ENCODE data around the gene TMEM51.

DNA sequence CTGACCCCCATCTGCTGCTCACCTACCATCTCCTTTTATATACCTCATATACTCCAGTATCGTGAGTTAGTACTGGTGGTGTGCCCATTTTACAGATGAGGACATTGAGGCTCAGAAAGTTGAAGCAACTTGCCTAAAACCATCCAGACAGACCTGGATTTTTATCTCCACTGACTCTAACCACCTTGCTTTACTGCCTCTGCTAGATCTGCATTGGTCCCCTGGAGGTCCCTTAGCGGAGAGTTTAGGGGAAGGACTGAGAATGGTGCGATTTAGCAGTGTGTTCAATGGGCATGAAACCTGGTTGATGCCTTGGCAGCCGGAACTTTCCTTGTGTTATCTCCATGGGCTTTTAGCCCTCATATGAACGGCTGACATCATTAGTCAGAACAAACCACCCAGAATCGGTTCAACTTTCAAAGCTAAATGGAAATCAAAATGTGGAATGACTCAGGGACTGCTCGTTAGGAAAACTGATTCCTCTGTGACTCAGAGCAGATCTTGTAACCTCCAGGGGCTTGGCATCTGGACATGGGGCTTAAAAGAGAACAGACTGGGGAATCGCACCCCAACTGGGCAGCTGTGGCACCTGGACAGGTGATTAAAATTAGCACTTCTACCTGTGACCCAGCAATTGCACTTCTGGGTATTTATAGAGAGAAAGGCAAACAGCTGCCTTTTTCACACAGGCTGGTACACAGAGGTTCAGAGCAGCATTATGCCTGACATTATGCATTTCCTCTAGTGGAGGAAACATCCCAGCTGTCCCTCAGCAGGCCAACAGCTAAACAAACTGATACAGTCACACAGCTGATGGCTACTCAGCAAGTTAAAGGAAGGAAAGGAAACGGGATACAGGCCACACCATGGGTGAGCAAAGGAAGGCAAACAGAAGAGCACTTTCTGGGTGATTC lies 25.3 kb downstream of the TMEM51 start:
- TF ChIP-seq, protein P1, sequence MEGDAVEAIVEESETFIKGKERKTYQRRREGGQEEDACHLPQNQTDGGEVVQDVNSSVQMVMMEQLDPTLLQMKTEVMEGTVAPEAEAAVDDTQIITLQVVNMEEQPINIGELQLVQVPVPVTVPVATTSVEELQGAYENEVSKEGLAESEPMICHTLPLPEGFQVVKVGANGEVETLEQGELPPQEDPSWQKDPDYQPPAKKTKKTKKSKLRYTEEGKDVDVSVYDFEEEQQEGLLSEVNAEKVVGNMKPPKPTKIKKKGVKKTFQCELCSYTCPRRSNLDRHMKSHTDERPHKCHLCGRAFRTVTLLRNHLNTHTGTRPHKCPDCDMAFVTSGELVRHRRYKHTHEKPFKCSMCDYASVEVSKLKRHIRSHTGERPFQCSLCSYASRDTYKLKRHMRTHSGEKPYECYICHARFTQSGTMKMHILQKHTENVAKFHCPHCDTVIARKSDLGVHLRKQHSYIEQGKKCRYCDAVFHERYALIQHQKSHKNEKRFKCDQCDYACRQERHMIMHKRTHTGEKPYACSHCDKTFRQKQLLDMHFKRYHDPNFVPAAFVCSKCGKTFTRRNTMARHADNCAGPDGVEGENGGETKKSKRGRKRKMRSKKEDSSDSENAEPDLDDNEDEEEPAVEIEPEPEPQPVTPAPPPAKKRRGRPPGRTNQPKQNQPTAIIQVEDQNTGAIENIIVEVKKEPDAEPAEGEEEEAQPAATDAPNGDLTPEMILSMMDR (IDR thresholded peaks at IDR 0.05 in 2 of 3, conservative IDR thresholded peaks at IDR 0.05 in 1 of 3; ENCODE audit: control insufficient read depth in 2 of 3, extremely low read depth in 1 of 3, insufficient read depth in 1 of 3, low read depth in 3 of 3, low read length in 3 of 3): no peak
- TF ChIP-seq EZH2 (IDR thresholded peaks at IDR 0.05; ENCODE audit: borderline replicate concordance, control insufficient read depth, low read depth, low read length) (no peak), POLR2AphosphoS5 (IDR thresholded peaks at IDR 0.05; ENCODE audit: low read length) (no peak), RAD21 (IDR thresholded peaks at IDR 0.05; ENCODE audit: insufficient read depth, low read depth, low read length) (no peak), ZNF274 (IDR thresholded peaks at IDR 0.05; ENCODE audit: insufficient read depth, insufficient read length) (no peak), RFX5 (IDR thresholded peaks at IDR 0.05; ENCODE audit: low read depth, low read length) (no peak), SMC3 (IDR thresholded peaks at IDR 0.05; ENCODE audit: borderline replicate concordance, low read length) (no peak), TCF3 (IDR thresholded peaks at IDR 0.05; ENCODE audit: borderline replicate concordance, insufficient read depth, low read depth, low read length) (no peak), SIN3A (IDR thresholded peaks at IDR 0.05; ENCODE audit: low read depth, low read length) (no peak), KDM1A (IDR thresholded peaks at IDR 0.05; ENCODE audit: borderline replicate concordance) (no peak), NFYB (IDR thresholded peaks at IDR 0.05; ENCODE audit: insufficient read depth, low read depth, low read length) (no peak)

All from GM12878 (cell line).